NCI-H1092 (cell line): ENCODE measurements around the gene MRPL44.
"Not testable (repeated sequence)": the region's sequence is repeated elsewhere in the genome, so short reads cannot be mapped to it uniquely, and the experiment has no call there.

Experiments used
- DNase-seq: peaks from one replicate; lab custom pipeline; 2025; lab: John Stamatoyannopoulos, UW

Gene MRPL44

DNA sequence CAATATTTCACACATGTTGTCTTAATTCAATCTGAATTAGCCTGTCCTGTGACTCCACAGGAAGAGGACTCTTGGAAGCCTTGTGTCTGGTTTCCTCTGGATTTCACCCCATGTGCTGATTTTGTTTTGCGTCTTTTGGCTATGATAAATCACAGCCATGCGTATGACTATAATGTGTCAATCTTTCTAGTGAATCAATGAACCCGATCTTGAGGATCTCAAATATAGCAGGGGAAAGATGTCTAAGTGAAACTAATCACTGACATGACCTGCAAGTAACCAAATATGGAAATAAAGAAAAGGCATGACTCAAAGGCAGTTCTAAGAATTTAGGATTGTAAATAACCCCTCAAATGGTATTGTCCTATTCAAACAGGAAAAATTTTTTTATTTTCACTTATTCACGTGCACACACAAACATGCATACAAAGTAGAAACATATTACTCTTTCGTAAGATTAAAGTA is 20.4 kb upstream of the MRPL44 start:
- no peak for DNase-seq

DNA sequence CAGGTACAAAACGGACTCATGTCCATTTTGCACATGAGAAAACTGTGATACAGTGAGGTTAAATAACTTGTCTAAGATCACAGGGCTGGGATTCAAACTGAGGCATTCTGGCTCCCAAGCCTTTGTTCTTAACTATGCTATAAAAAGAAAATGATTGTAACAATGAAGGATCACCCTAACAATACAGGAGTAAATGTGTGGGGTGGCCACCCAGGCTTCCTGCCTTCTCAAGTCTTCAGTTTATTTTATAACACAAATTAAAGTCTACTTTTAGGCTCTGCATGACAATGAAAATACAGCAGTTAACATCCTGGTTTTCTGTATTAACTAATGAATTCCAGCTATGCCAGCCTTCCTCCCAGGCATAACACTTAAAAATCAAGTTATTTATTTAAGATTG is 19.7 kb upstream of the MRPL44 start:
- DNase-seq, result no peak

DNA sequence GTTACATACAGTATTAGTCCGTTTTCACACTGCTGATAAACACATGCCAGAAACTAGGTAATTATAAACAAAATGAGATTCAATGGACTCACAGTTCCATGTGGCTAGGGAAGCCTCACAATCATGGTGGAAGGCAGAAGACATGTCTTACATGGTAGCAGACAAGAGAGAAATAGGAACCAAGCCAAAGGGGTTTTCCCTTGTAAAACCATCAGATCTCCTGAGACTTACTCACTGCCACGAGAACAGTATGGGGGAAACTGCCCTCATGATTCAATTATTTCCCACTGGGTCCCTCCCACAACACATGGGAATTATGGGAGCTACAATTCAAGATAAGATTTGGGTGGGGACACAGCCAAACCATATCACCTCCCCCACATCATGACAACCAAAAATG is 17.8 kb upstream of the MRPL44 start:
- not testable (repeated sequence) for DNase-seq

DNA sequence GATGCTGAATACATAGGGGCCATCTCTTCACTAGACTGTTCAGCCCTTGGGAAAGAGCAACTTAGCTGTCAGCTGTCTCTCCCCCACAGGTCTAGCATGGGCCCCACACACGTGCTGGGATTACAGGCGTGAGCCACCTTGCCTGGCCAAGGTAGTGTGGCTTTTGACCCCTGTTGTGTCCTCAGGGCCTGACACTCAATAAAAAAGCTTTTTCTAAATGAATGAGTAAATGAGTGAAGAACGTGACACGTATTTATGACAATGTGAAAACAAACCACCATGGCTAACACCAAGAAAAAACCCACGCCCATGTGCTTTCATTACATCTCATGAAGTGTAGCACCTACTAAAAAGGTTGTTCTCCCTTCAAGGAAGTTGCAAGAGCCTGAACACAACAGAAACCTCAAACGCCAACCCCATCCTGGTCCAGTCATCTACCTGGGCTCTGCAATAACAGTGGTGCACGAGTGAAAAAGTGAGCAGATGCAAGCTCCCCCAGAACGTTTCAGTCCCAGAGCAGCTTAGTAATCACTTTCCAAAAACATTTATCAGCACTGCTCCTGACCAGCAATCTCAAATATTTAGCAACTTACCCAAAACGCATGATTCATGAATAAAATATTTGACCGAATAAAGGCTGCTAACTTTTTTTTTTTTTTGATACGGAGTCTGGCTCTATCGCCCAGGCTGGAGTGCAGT is 15.5 kb upstream of the MRPL44 start:
- DNase-seq, result no peak

DNA sequence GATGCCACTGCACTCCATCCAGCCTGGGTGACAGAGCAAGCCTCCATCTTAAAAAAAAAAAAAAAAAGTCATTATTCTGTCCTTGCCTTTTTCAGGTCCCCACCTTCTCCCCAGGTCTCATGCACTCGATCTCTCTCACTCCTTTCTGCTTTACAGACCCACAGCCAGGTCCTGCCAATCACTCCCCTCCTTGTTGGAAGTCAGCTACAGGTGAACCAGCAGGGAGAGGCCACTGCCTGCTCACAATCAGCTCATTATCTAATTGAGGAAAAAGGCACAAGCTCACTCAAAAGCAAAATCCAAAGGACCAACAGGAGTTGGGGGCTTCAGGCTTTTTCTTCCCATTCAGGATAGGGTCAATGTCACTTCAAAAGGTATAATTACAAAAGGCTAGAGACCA is 14.1 kb upstream of the MRPL44 start:
- no peak for DNase-seq

DNA sequence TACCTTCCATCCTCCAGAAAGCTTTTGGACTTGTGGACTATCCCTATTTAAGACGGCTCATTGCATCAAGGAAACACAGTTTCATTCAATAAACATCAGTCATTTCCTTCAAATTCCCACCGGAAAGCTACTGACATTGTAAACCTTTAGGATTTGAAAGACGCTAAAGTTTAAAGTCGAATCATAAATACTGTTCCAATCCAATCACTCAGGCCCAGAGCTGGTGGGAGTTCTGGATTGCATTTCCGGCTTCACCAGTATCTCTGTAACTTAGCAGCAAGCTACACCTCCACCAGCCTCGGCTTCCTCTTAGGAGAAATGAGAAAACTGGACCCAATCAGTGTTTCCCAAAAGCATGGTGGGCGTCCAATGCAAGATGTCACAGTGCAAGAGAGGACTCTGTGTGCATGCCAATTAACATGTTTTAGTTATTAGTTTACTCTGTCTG is 13.7 kb upstream of the MRPL44 start:
- no peak for DNase-seq

DNA sequence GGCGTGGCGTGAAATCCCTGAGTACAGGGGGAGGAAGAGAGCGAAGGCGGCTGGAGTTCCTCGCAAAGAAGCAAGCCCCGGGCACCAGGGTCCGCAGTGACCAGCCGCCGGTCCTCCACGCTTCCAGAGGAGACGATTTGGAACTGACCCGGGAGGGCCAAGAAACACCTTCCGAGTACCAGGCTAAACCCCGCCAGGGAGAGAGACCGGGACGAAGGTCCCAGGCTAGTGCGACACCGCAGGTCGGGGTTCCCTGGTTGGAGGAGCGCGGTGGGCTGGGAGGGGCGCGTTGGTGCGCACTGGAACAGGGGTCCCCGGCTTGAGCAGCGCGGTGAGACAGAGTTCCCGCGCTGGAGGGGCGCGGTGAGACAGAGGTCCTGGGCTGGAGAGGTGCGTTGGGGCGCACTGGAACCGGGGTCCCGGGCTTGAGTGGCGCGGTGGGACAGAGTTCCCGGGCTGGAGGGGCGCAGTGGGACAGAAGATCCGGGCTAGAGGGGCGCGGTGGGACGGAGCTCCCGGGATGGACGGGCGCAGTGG is 13.0 kb upstream of the MRPL44 start:
- no peak for DNase-seq

DNA sequence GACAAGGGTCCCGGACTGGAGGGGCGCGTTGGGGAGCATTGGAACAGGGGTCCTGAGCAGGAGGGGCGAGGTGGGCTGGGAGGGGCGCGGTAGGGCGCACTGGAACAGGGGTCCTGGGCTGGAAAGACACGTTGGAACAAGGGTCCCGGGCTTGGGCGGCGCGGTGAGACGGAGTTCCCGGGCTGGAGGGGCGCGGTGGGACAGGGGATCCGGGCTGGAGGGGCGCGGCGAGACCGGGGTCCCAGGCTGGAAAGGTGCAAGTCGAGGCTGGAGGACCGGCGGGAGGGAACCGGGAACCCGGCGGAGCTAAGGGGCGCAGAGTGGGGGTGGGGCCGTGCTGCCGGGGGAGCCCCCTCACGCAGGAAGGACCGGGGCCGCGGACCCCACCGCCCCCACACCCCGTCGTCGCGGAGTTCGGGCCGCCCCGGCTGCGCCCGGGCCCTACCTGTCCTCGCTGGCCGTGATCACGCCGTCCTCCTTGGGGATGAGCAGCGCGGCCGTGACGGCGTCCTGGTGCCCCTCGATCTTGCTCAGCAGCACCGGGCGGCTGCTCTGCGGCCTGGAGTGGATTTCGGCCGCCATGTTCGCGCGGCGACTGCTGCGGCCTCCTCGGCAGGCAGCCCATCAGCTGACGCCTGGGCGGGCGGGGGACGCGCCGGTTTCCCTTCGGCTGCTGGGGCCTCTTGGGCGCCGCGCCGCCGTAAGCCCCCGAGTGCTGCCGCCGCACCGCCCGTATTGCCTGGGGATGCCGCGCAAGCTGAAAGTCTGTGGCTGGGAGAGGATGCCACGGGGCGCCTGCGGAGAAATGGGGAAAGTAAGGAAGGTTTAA is 12.3 kb upstream of the MRPL44 start, which contains the start of gene WDFY1:
Gene WDFY1, minus strand, starts transcription at position 633 of the 829 bp plus-strand sequence. Its CDS starts 51 bp downstream, at position 582.
- DNase-seq, result peak; percentile 51

DNA sequence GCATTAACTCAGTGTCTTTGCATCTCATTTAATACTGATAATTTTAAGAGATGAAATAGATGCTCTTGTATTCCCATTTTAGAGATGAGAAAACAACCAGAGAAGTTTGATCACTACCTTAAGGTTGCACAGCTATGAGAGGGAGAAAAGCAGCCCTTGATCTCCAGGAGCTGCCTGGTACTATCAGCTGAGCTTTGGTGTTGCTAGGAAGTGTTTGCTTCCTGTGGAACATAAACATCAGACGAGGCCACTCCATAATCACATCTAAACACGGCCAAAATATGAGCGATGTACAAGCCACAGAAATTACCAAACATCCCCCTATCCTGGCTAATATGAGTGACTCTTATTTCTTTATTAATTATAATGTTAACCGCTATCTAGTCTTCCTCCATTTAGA is 11.5 kb upstream of the MRPL44 start:
- no peak for DNase-seq

DNA sequence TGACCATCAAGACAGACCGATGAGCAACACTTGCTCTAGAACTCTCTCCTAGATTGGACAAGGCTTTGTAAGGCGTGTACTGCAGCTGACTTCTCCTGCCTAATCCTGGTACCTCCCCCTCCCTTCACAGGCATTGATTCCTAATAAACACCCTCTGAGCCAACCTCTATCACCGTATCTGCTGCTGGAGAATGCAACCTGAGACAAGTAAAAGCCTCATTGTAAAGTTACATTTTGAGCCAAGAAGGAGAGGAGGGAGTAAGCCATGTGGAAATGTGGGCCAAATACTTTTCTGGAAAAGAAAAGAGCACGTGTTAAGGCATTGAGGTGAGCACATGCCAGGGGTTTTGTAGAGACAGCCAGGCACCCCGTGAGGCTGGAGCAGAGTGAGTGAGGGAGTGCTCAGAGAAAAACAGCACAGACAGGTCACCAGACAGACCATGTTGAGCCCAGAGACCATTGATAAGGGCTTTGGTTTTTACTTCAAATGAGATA is 9.5 kb upstream of the MRPL44 start:
- DNase-seq, result no peak

DNA sequence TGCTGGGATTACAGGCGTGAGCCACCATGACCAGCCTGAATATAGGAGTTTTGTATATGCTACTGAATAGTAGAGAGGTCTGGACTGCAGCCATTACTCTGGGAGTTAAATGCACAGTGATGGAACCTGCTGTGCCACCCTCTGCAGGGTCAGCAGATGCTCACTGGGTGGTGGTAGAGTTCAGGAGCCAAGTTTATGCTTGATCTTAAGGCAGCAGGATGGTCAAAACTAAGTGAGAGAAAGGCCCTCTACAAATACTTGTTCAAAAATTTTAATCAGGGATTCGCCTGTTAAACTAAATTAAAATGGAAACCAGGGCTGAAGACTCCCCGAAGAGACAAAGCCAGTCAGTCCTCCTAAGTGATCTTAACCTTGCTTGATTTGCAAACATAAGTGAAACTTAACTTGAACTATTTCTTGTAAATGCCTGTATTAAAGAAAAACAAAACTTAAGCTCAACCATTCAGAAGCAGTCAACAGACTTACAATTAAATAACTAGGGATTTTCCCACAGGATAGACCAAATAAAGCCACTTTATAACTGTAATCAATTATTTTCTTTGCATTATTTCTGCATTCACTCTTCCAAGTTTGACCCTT is 7.9 kb upstream of the MRPL44 start:
- DNase-seq, result no peak

DNA sequence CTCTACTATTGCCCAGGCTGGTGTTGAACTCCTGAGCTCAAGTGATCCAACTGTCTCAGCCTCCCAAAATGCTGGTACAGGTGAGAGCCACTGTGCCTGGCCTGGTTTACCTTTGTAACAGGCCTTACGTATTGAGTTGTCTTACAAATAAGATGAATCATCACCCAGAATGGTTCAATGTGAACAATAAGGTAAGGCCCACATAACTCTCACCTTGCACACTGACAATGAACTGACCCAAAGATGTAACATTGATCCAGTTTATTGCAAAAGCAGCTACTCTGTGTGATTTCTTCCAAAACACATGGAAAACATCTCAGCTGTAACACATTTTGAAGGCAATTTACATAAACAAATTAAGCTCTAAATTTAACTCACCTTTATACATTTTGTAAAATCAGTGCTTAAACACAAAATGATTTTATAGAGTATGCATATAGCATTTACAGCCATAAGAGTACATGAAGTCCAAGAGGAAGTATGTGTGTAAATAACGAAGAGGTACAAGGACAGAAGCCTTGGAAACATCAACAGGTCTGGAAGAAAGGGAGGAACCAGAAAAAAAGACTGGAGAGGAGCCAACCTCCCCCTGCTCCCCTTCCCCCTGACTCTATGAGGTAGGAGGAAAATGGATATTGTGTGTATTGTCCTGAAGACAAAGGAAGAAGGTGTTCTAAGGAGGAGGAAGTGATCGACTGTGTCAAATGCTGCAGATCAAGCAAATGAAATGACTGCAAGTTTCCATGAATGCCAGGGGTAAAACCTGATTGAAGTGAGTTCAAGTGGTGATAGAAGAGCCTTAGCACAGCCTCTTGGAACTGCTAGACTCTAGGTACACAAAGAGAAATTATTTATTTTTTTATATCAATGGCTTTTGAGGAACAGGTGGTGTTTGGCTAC is 6.6 kb upstream of the MRPL44 start:
- DNase-seq, result no peak

DNA sequence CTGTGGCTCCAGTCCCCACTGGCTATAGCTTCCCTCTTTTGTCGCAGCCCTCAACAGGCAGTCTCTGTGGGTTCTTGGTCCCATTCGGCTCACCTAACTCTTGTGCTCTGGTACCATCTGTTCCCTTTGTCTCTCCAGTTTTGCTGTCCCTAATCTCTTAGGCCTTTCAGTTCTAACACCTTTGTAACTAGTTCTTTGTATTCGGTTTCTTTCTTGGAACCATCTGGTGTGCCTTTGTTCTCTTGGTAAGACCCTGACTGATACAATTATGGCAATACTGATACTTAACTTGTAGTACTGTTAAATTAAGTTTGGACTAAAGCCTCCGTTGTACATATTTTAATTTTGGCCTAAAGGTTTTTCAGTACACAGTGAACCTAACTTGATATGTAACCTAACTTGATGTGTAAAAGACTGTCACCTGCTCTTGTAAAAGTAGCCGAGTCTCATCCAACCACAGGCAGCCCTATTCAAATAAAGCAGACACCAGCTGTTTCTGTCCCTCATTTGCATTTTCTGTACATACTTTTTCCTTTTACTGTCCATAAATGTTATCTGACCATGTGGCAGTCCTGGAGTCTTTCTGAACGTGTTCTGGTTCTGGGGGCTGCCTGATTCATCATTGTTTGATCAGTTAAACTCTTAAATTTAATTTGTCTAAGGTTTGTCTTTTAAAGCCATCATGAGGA is 4.8 kb upstream of the MRPL44 start:
- no peak for DNase-seq

DNA sequence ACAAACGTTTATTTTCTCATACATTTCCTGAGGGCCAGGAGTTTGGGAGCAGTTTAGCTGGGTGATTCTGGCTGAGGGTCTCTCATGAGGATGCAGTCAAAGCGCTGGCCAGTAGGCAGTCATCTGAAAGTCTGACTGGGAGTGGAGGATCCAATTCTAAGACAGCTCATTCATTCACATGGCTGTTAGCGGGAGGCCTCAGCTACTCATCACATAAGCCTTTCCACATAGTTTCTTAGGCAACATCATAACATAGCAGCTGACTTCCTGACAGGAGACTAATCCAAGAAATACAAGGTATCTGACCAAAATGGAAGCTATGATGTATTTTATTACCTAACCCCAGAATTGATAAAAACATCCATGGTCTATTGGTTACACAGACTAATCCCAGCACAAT is 2.9 kb upstream of the MRPL44 start:
- no peak for DNase-seq

DNA sequence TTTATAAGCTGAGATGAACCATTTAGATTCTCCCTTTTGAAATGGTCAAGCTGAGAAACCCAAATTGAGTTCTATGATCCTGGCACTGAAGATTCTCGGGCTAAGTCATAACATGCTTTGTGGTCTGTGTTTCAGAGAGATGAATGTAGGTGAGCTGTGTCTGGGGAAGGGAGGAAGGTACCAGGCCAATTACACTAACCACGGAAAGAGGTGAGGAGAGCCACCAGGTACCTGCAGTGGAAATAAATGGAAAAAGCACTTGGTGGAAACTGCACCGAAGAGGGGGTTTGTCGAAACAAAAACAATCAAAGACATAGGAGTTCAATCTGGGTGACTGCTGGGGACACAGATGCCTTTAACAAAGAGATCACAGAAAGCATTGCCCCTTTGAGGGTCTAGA is 963 bp upstream of the MRPL44 start:
- DNase-seq, result no peak

DNA sequence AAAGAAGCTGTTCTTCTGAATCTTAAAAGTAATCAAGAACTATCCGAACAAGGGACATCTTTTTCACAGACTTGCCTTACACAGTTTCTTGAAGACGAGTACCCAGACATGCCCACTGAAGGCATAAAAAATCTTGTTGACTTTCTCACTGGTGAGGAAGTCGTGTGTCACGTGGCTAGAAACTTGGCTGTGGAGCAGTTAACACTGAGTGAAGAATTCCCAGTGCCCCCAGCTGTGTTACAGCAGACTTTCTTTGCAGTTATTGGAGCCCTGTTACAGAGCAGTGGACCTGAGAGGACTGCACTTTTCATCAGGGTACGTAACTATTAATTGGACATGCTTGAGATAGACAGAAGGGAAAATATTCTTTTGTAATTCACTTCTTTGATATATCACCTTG is 2.4 kb downstream of the MRPL44 start:
- DNase-seq, result no peak

DNA sequence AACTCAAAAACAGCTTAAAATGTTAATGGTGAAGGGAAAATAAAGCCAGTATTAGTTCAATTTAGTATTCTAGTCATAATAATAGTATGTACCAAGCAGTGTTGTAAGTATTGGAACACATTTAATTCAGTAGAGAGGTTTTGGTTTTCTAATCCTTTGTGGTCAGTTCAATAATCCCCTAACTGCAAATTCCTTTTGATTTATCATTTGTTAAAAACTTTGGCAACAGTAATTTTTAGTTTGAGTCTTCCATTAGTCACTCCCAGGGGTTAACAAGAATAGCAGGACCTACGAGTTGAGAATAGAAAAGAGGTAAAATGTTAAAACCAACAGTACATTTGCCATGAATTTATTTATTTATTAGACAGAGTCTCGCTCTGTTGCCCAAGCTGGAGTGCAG is 10.7 kb downstream of the MRPL44 start:
- no peak for DNase-seq

DNA sequence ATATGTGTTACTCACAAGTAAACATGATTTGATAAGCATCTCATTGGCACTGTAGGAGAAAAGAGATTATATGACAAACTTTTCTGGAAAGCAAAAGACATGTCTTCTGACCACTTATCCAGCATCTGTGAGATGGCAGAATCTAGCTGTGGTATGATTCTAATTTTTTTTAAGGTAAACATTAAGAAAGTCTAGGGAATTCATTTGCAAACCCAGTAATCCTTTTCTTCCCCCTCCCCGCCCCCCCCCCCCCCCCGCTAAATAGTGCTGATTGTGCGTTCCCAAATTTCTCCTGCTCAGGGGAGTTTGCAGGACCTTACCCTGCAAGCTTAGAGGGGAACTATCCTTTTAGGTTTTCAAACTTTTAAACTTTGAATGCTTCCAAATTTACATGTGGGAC is 12.1 kb downstream of the MRPL44 start:
- DNase-seq, result no peak

DNA sequence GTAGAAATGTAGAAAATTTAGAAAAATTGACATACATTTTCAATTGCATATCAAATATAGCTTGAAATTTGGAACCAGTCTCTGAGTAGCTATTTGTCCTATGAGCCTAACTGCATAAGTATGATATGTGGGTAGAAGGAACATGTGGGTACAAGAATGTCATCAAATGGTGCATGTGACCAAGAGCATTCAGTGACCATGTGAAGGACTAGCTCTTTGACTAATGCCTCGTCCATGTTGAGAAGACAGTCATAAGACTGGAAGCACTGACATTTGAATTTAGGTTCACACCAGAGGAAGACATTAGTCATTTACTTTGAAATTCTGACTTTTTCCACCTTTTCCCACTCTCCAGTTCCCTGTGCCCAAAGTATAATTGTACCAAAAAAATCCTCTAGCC is 12.6 kb downstream of the MRPL44 start:
- no peak for DNase-seq

DNA sequence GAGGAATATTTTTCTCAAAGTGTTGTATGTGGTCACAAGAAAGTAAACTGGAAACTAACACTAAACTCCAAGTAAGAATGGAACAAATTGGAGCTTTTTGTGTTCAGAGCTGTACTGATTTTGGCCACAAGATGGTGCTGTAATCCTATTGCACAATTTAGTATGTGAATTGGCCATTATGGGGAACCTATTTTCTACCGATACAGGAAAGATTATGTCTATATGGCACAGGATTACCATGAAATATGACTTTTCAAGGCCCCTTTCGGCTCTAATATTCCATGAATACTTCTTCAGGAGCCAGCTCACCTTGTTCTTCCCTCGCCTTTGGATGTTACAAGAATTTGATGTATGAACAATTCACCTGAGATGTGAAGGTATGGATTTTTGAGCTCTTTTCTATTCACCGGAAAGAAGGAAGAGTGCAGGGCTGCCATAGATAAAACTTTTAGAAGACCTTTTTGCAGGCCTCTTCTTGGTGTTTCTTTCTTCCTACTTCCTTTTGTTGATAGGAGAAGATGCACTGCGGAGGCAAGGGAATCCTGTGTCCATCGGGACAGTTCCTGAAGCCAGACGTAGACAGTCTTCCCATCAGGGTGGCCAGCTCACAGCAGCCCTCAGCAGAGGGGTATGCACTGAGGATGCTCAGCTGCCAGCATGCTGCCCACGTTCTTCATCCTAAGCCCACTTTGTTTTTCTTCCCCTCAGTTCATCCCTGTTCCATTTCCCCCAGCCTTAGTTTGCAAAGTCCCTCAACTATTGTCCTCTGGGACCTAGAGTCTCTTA is 13.3 kb downstream of the MRPL44 start:
- peak; percentile 17 for DNase-seq
